Gastrocnemius medialis (tissue), 4 donors: ENCODE results near the gene SHLD1. TPM values are rescaled to one million over a fixed set of nuclear protein-coding genes. Genes with fewer than 3 reads are reported as not detected.

ENCODE experiments used
- ATAC-seq, 2 donors: fragments of 150-250 bp; one replicate each; pipeline ENCODE4 v1.9.1; 2016
- DNase-seq, 2 donors: peaks; one replicate each; pipeline ENCODE4 v3.0.0-alpha.2; 2019
- H3K27ac ChIP-seq, 4 donors: fragments of 200-600 bp; sonication (generic); 1 replicate in 1 of 4; 2 replicates in 3 of 4; pipeline ENCODE4 v1.5.1; 2016 to 2018; ENCODE audit warnings: mild to moderate bottlenecking in 2 of 4, moderate library complexity in 1 of 4
- H3K27me3 ChIP-seq, 3 donors: fragments of 200-600 bp; sonication (generic) in 2 of 3; 1 replicate in 1 of 3; 2 replicates in 2 of 3; pipeline versions ENCODE4 v1.5.1 to v1.6.0; 2016 to 2019; ENCODE audit warnings: mild to moderate bottlenecking in 1 of 3, moderate library complexity in 1 of 3
- H3K36me3 ChIP-seq, 2 donors: fragments of 200-600 bp; sonication (generic) in 1 of 2; one replicate each; pipeline ENCODE4 v1.5.1; 2017 to 2018
- H3K4me1 ChIP-seq, 2 donors: fragments of 200-600 bp; sonication (generic) in 1 of 2; one replicate each; pipeline ENCODE4 v1.5.1; 2016 to 2017; ENCODE audit warnings: mild to moderate bottlenecking in 2 of 2
- H3K4me3 ChIP-seq, 4 donors: fragments of 200-600 bp; sonication (generic) in 3 of 4; 1 replicate in 1 of 4; 2 replicates in 3 of 4; pipeline ENCODE4 v1.5.1; 2016 to 2019; ENCODE audit warnings: mild to moderate bottlenecking in 2 of 4
- H3K9me3 ChIP-seq, 3 donors: fragments of 200-600 bp; sonication (generic) in 2 of 3; 1 replicate in 1 of 3; 2 replicates in 2 of 3; pipeline ENCODE4 v1.5.1; 2016 to 2019
- POLR2A ChIP-seq, 2 donors: fragments of 450-650 bp; IDR thresholded peaks; one replicate each; pipeline ENCODE4 v1.6.1; 2017; ENCODE audit warnings: antibody characterized with exemption in 2 of 2, mild to moderate bottlenecking in 2 of 2, moderate library complexity in 2 of 2
- in situ Hi-C, 4 donors: fragments of 200-750 bp; cut with MboI; loops; one replicate each; pipeline versions ENCODE4 v1.15.0 to v1.8.0; 2017; ENCODE audit warnings: low sequenced_read_pairs in 4 of 4
- intact Hi-C: fragments of 100-400 bp; cut with DNase I; formaldehyde crosslinking; loops from one replicate; pipeline ENCODE4 v1.15.1; 2023; ENCODE audit warnings: low total_unique reads
- total RNA-seq, 4 donors: library from RNA; depleted of rRNA; stranded (reverse); fragments of >200 nt; gene quantifications; one replicate each; pipeline versions ENCODE4 v1.1.0 to v1.2.3, GENCODE V29; 2016
- TF ChIP-seq, protein P1 (sequence below), 5 experiments: fragments of 450-650 bp in 3 of 5; fragments of 200-600 bp in 2 of 5; sonication (generic) in 2 of 5; IDR thresholded peaks in 4 of 5; conservative IDR thresholded peaks in 1 of 5; 1 replicate in 4 of 5; 2 replicates in 1 of 5; pipeline ENCODE4 v1.5.1; 2016 to 2019; ENCODE audit warnings: antibody characterized with exemption in 5 of 5, mild to moderate bottlenecking in 3 of 5, moderate library complexity in 3 of 5

The SHLD1 gene
- total RNA-seq, 4 donors from 2014 or later = 5.4 to 7.1 (median 5.8) TPM

DNA sequence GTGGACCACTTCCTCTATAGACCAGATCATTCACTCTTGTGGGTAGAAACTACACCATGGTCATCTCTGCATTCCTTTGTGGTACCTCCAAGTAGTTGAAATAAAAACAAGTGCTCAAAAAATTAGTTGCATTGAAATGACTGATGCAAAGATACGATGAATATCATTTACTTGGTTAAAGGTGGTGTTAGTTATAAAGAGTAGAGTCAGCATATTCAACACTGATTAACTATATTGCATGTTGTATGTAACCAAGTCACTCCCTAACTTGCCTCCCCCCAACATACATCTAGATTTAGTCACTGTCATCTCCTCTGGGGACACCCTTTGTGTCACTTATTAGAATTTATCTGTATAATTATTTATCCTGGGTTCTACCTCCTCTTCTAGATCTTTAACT, 77.7 kb downstream of the SHLD1 start:
- in situ Hi-C loops = no loop called here
- H3K36me3 ChIP-seq = no peaks in the 10 kb centered on the region

DNA sequence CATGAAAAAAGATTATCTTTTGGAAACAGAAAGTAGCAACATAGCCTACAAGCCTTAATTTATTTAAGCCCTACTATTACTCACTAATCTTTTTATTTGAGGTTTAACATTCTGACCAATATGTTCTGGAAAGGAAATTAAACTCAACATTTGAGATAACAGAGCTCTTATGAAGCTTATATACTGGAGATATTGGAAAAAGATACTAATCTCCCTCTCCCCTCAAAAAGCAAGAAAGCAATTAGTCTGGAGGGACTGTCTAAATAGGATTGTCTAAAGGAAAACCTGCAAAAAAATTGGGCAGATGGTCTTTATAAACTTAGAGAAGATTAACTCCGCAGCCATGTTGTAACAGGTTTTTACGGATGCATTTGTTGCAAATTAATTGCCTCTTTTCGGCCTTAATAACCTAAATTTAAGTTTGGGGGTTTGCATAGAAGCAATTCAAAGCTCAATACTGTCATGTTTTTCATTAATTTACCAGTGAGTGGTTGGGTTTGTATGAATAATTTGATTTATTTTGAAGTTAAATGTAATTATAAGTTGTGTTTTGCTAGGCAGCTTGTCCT, 79.1 kb downstream of the SHLD1 start:
- in situ Hi-C loops = no loop called here
- Histone ChIP-seq H3K4me3 (no peak overlapping the region), H3K36me3 (no peaks in the 10 kb centered on the region), H3K27me3 (no peaks in the 10 kb centered on the region), H3K4me1 (peaks cover 4 to 18% of the 10 kb centered on the region in 2 donors), H3K27ac (no peak overlapping the region), H3K9me3 (no peaks in the 10 kb centered on the region)
- DNase-seq (no peak), ATAC-seq (no peak)
- TF ChIP-seq POLR2A (IDR thresholded peaks at IDR 0.05) = no peak
- TF ChIP-seq, protein P1, sequence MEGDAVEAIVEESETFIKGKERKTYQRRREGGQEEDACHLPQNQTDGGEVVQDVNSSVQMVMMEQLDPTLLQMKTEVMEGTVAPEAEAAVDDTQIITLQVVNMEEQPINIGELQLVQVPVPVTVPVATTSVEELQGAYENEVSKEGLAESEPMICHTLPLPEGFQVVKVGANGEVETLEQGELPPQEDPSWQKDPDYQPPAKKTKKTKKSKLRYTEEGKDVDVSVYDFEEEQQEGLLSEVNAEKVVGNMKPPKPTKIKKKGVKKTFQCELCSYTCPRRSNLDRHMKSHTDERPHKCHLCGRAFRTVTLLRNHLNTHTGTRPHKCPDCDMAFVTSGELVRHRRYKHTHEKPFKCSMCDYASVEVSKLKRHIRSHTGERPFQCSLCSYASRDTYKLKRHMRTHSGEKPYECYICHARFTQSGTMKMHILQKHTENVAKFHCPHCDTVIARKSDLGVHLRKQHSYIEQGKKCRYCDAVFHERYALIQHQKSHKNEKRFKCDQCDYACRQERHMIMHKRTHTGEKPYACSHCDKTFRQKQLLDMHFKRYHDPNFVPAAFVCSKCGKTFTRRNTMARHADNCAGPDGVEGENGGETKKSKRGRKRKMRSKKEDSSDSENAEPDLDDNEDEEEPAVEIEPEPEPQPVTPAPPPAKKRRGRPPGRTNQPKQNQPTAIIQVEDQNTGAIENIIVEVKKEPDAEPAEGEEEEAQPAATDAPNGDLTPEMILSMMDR (IDR thresholded peaks at IDR 0.05 in 4 of 5, conservative IDR thresholded peaks at IDR 0.05 in 1 of 5) = no peak
- intact Hi-C loops = no loop called here

More for the DNA sequence above, 77.7 kb downstream of the SHLD1 start:
- Histone ChIP-seq H3K27me3 (no peaks in the 10 kb centered on the region), H3K4me1 (peaks cover 10 to 15% of the 10 kb centered on the region in 2 donors), H3K9me3 (no peaks in the 10 kb centered on the region), H3K4me3 (no peak overlapping the region), H3K27ac (no peak overlapping the region)
- intact Hi-C loops = no loop called here
- ATAC-seq = no peak
- TF ChIP-seq POLR2A (IDR thresholded peaks at IDR 0.05) = no peak
- TF ChIP-seq, protein P1 (IDR thresholded peaks at IDR 0.05 in 4 of 5, conservative IDR thresholded peaks at IDR 0.05 in 1 of 5) = no peak
- DNase-seq = no peak

DNA sequence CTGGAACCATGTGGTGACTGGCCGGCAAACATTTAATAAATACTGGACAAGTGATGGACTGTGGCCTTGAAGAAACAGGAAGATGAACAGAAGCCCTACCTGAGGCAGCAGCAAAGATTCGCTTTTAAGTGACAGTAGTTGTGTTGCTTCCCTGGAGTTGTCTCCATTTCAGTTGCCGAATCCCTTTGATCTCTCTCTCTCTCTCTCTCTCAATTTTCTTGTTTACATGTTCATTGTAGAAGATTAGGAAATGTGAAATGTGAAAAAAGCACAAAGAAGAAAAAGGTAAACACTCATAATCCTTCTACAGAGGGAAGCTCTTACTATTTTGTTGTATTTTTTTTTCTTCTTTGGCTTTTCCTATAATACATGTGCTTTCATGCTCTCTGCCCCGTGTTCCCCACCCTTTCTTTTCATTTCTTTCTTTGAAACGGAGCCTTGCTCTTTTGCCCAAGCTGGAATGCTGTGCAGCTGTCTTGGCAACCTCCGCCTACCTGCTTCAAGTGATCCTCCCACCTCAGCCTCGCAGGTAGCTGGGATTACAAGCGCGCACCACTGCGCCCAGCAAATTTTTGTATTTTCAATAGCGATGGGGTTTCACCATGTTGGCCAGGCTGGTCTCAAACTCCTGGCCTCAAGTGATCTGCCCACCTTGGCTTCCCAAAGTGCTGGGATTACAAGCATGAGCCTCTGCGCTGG, 81.5 kb downstream of the SHLD1 start:
- peaks cover 10 to 23% of the 10 kb centered on the region in 2 donors for H3K4me1 ChIP-seq
- no peaks in the 10 kb centered on the region for H3K9me3 ChIP-seq
- no peak for DNase-seq
- H3K4me3 ChIP-seq = no peak overlapping the region
- H3K27me3 ChIP-seq = no peaks in the 10 kb centered on the region
- in situ Hi-C loops = no loop called here
- H3K36me3 ChIP-seq = no peaks in the 10 kb centered on the region
- intact Hi-C loops = no loop called here
- TF ChIP-seq POLR2A (IDR thresholded peaks at IDR 0.05) = no peak
- TF ChIP-seq, protein P1 (IDR thresholded peaks at IDR 0.05 in 4 of 5, conservative IDR thresholded peaks at IDR 0.05 in 1 of 5) = no peak
- H3K27ac ChIP-seq = no peak overlapping the region
- no peak for ATAC-seq

DNA sequence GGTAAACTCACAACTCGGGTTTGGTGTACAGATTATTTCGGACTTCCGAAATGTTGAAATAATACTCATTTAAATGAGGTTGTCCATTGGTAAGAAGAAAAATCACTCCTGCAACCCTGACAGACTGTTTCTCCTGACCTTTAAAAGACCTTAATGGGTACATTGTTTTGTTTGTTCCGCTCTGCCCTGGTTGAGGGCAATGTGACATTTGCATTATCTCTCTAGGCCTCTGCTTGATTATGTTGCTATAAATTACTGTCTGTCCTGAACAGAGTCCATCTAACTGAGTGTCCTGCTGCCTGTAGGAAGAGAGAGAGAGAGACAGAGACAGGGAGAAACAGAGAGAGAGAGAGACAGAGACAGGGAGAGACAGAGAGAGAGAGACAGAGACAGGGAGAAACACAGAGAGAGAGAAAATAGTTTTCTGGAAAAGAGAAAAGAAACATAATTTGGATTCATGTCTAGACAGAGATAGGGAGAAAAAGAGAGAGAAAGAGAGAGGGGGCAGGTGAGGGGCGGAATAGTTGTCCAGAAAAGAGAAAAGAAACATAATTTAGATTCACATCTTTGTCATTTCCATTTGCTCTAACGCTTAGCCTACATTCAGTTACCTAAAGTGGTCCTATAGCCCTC, 83.2 kb downstream of the SHLD1 start:
- Histone ChIP-seq H3K27me3 (no peaks in the 10 kb centered on the region), H3K27ac (peak overlapping the region in 1 of 4 donors; percentile 16), H3K36me3 (no peaks in the 10 kb centered on the region), H3K4me3 (no peak overlapping the region), H3K9me3 (no peaks in the 10 kb centered on the region), H3K4me1 (peaks cover 7 to 20% of the 10 kb centered on the region in 2 donors)
- TF ChIP-seq POLR2A (IDR thresholded peaks at IDR 0.05) = no peak
- TF ChIP-seq, protein P1 (IDR thresholded peaks at IDR 0.05 in 4 of 5, conservative IDR thresholded peaks at IDR 0.05 in 1 of 5) = no peak
- in situ Hi-C loops (no loop called here), intact Hi-C loops (no loop called here)
- no peak for DNase-seq
- ATAC-seq = no peak
